AG04450 (cell line): ENCODE measurements around the gene CCDC88C. TPM values are rescaled to one million over a fixed set of nuclear protein-coding genes. Genes with fewer than 3 reads are reported as not detected.

ENCODE experiments used
- CTCF ChIA-PET: fragments of 300-600, 350-600 bp; formaldehyde crosslinking; extraction: SDS; loops from one replicate; lab custom pipeline; 2022; ENCODE audit warnings: antibody characterized with exemption, inconsistent platforms; lab: Charles Lee
- POLR2A ChIA-PET: fragments of 350-600 bp; formaldehyde crosslinking; extraction: SDS; loops from one replicate; lab custom pipeline; 2021; ENCODE audit warnings: antibody characterized with exemption, inconsistent platforms; lab: Yijun Ruan, JAX
- DNase-seq: peaks from one replicate; pipeline ENCODE4 v3.0.0-alpha.2; 2011; ENCODE audit warnings: low read depth, low spot score
- H3K27ac ChIP-seq: one replicate; pipeline ENCODE4 v1.5.1; 2012; ENCODE audit warnings: low read depth, low read length, control low read depth
- H3K27me3 ChIP-seq: one replicate; pipeline ENCODE4 v1.6.0; 2012; ENCODE audit warnings: low read length; ENCODE audit not compliant: control insufficient read depth, insufficient read depth
- H3K4me3 ChIP-seq: 2 replicates; pipeline ENCODE4 v1.5.1; 2011; ENCODE audit warnings: mild to moderate bottlenecking, low read depth, low read length, control low read depth
- H3K9me3 ChIP-seq: 2 replicates; pipeline ENCODE4 v1.5.1; 2012; ENCODE audit warnings: low read length; ENCODE audit not compliant: control insufficient read depth, insufficient read depth
- polyA plus RNA-seq: library from polyadenylated mRNA; depleted of rRNA; stranded (reverse); fragments of >200 nt; gene quantifications from 2 replicates; pipeline ENCODE4 v1.2.3, GENCODE V29; 2011
- TF ChIP-seq, protein P1 (sequence below): IDR thresholded peaks from 2 replicates; pipeline ENCODE4 v1.5.1; 2011; ENCODE audit warnings: low read depth, low read length, control low read depth, inconsistent platforms

The CCDC88C gene
- polyA plus RNA-seq, 1 experiment = 0.01 TPM

GRCh38 chr14:91371011-91371989 lies 46.3 kb downstream of the CCDC88C start:
- TF ChIP-seq, protein P1, sequence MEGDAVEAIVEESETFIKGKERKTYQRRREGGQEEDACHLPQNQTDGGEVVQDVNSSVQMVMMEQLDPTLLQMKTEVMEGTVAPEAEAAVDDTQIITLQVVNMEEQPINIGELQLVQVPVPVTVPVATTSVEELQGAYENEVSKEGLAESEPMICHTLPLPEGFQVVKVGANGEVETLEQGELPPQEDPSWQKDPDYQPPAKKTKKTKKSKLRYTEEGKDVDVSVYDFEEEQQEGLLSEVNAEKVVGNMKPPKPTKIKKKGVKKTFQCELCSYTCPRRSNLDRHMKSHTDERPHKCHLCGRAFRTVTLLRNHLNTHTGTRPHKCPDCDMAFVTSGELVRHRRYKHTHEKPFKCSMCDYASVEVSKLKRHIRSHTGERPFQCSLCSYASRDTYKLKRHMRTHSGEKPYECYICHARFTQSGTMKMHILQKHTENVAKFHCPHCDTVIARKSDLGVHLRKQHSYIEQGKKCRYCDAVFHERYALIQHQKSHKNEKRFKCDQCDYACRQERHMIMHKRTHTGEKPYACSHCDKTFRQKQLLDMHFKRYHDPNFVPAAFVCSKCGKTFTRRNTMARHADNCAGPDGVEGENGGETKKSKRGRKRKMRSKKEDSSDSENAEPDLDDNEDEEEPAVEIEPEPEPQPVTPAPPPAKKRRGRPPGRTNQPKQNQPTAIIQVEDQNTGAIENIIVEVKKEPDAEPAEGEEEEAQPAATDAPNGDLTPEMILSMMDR = no peak
- Histone ChIP-seq H3K4me3 (no peak overlapping the region), H3K27me3 (peaks cover 12% of the 10 kb centered on the region), H3K27ac (no peak overlapping the region), H3K9me3 (no peaks in the 10 kb centered on the region; the same call in 1 of the 2 replicates)
- DNase-seq = no peak
- ChIA-PET CTCF (interaction anchor here (1.4 kb wide), 1 partner anchor 48 kb away, joined by 3 read pairs; no protein-coding TSS in a partner anchor), POLR2A (no interaction called here)

DNA sequence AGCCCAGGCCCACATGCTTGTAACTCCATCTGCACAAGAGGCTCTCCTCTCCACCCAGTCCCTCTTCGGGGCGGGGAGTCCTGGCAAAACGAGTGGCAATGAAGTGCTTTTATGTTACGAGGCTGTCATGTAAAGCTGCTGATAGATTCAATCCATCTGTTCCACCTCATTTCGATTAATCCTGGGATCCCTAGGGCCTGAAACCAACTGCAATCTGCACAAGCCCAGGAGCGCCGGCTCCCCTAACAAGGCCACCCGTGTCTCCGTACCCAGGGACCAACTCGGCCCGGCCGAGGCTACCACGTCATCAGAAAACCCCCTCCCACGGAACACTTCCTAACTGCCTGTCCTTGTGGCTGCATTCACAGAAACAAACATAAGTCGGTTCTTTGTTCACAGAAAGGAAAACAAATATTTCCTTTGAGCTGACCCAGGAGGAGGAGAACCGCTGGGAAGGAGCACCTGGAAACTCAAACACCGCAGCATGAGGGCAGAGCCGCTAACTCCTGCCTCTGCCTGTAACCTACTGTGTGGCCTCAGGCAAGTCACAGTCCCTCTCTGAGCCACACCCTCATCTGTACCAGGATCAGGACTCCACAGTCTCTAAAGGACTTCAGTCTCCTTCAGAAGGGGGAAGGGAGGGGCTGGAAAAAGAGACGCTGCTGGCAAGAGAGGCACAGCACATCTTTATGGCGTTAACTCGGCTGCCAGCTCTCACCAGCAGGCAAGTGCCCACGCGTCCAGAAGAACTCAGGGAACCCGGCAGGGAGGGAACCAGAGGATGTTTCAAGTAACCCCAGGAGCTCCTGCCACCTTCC lies 47.8 kb downstream of the CCDC88C start:
- no peak for DNase-seq

GRCh38 chr14:91368776-91369416 lies 48.7 kb downstream of the CCDC88C start:
- H3K27ac ChIP-seq = no peak overlapping the region
- POLR2A ChIA-PET = no interaction called here
- CTCF ChIA-PET = no interaction called here
- no peak for DNase-seq
- TF ChIP-seq, protein P1 = no peak
- H3K4me3 ChIP-seq = no peak overlapping the region
- peaks cover 12% of the 10 kb centered on the region for H3K27me3 ChIP-seq
- H3K9me3 ChIP-seq = no peaks in the 10 kb centered on the region; the same call in 1 of the 2 replicates

More for the DNA sequence above, 47.8 kb downstream of the CCDC88C start:
- no peak overlapping the region for H3K27ac ChIP-seq
- peaks cover 12% of the 10 kb centered on the region for H3K27me3 ChIP-seq
- no peak overlapping the region for H3K4me3 ChIP-seq
- H3K9me3 ChIP-seq = no peaks in the 10 kb centered on the region; the same call in 1 of the 2 replicates
- TF ChIP-seq, protein P1 = no peak
- POLR2A ChIA-PET = no interaction called here
- CTCF ChIA-PET = interaction anchor here (1.4 kb wide), 1 partner anchor 46 kb away, joined by 3 read pairs; no protein-coding TSS in a partner anchor

- no peak for DNase-seq
- H3K27ac ChIP-seq = no peak overlapping the region
- peaks cover 9% of the 10 kb centered on the region for H3K27me3 ChIP-seq
- ChIA-PET POLR2A (no interaction called here), CTCF (no interaction called here)
- TF ChIP-seq, protein P1 = no peak
- no peaks in the 10 kb centered on the region; the same call in 1 of the 2 replicates for H3K9me3 ChIP-seq
- no peak overlapping the region for H3K4me3 ChIP-seq
Observed at GRCh38 chr14:91367173-91368171, 50.1 kb downstream of the CCDC88C start.
